Measurements from ENCODE around the gene KCNN3.

Gene KCNN3

GRCh38 chr1:154859786-154860155, 10.3 kb downstream of the KCNN3 start:
- DNase-seq: no peak

GRCh38 chr1:154859151-154859785, 10.8 kb downstream of the KCNN3 start:
- no peak for DNase-seq

GRCh38 chr1:154857441-154858215, 12.5 kb downstream of the KCNN3 start:
- DNase-seq: no peak

GRCh38 chr1:154857022-154857421, 13.1 kb downstream of the KCNN3 start:
- DNase-seq: no peak

- no peak for DNase-seq
These were observed 13.5 kb downstream of the KCNN3 start for GRCh38 chr1:154856544-154856943.

GRCh38 chr1:154856049-154856448, 14.0 kb downstream of the KCNN3 start:
- DNase-seq: peak; percentile 56

GRCh38 chr1:154855186-154855851, 14.8 kb downstream of the KCNN3 start:
- DNase-seq: no peak

- no peak for DNase-seq
These were observed 17.2 kb downstream of the KCNN3 start for GRCh38 chr1:154852845-154853244.

- DNase-seq: no peak
These were observed 18.5 kb downstream of the KCNN3 start for GRCh38 chr1:154851392-154852177.

- no peak for DNase-seq
These were observed 20.4 kb downstream of the KCNN3 start for GRCh38 chr1:154849645-154850131.

- no peak for DNase-seq
These were observed 21.1 kb downstream of the KCNN3 start for GRCh38 chr1:154848983-154849382.

- DNase-seq: peak; percentile 95
These were observed 22.2 kb downstream of the KCNN3 start for GRCh38 chr1:154847891-154848290.

GRCh38 chr1:154846565-154847442, 23.3 kb downstream of the KCNN3 start:
- DNase-seq: no peak

- DNase-seq: no peak
These were observed 24.2 kb downstream of the KCNN3 start for GRCh38 chr1:154845879-154846278.

GRCh38 chr1:154845174-154845573, 24.9 kb downstream of the KCNN3 start:
- no peak for DNase-seq

GRCh38 chr1:154844297-154844681, 25.8 kb downstream of the KCNN3 start:
- no peak for DNase-seq

GRCh38 chr1:154843636-154844296, 26.3 kb downstream of the KCNN3 start:
- no peak for DNase-seq

- DNase-seq: peak; percentile 73
These were observed 27.4 kb downstream of the KCNN3 start for GRCh38 chr1:154842635-154843034.

- DNase-seq: no peak
These were observed 28.7 kb downstream of the KCNN3 start for GRCh38 chr1:154841384-154841783.

- no peak for DNase-seq
These were observed 29.6 kb downstream of the KCNN3 start for GRCh38 chr1:154840269-154841176.
